DND-41 (cell line): Measurements from ENCODE around the gene PITPNC1.

Source experiments
- ATAC-seq: fragments of 200-7000 bp; cut with Tn5 transposase; 3 replicates; pipeline ENCODE4 v1.9.1; 2021; ENCODE audit warnings: low read depth; ENCODE audit not compliant: insufficient read depth
- DNase-seq: peaks from one replicate; pipeline ENCODE4 v3.0.0-alpha.2; 2020
- H2AFZ ChIP-seq: 2 replicates; pipeline ENCODE4 v1.6.0; 2012; ENCODE audit warnings: low read depth, low read length
- H3K27ac ChIP-seq: 2 replicates; pipeline ENCODE4 v1.5.1; 2012; ENCODE audit warnings: low read length, inconsistent platforms
- H3K27me3 ChIP-seq: fragments of 200-600 bp; sonication (generic); 2 replicates; pipeline ENCODE4 v1.6.0; 2012; ENCODE audit warnings: low read length, mild to moderate bottlenecking, inconsistent platforms; ENCODE audit not compliant: insufficient read depth, poor library complexity
- H3K36me3 ChIP-seq: 2 replicates; pipeline ENCODE4 v1.5.1; 2012; ENCODE audit warnings: low read length, inconsistent platforms; ENCODE audit not compliant: insufficient read depth
- H3K4me1 ChIP-seq: 2 replicates; pipeline ENCODE4 v1.5.1; 2012; ENCODE audit warnings: mild to moderate bottlenecking, low read length; ENCODE audit not compliant: insufficient read depth
- H3K4me2 ChIP-seq: 2 replicates; pipeline ENCODE4 v1.6.0; 2012; ENCODE audit warnings: mild to moderate bottlenecking, moderate library complexity, low read length, inconsistent platforms; ENCODE audit not compliant: insufficient read depth
- H3K4me3 ChIP-seq, 2 experiments: fragments of 200-600 bp in 1 of 2; shearing (Covaris generic) in 1 of 2; 2 replicates each; pipeline ENCODE4 v1.5.1; 2012 to 2016; ENCODE audit warnings: inconsistent platforms in 2 of 2, low read length in 2 of 2, mild to moderate bottlenecking in 2 of 2, low read depth in 1 of 2, moderate library complexity in 1 of 2
- H3K79me2 ChIP-seq: 2 replicates; pipeline ENCODE4 v1.6.0; 2012; ENCODE audit warnings: low read length, inconsistent platforms; ENCODE audit not compliant: insufficient read depth
- H3K9ac ChIP-seq: 2 replicates; pipeline ENCODE4 v1.6.0; 2012; ENCODE audit warnings: low read depth, mild to moderate bottlenecking, inconsistent platforms, low read length, moderate library complexity
- H3K9me3 ChIP-seq: 2 replicates; pipeline ENCODE4 v1.5.1; 2012; ENCODE audit warnings: low read length, moderate library complexity, mild to moderate bottlenecking, inconsistent platforms; ENCODE audit not compliant: insufficient read depth, severe bottlenecking
- H4K20me1 ChIP-seq: 2 replicates; pipeline ENCODE4 v1.6.0; 2012; ENCODE audit warnings: low read length; ENCODE audit not compliant: insufficient read depth
- CTCF ChIP-seq: IDR thresholded peaks from 2 replicates; pipeline ENCODE4 v1.5.1; 2012; ENCODE audit warnings: borderline replicate concordance, low read length, moderate library complexity, mild to moderate bottlenecking; ENCODE audit not compliant: poor library complexity, severe bottlenecking; ENCODE audit errors: extremely low read depth
- EZH2 ChIP-seq: IDR thresholded peaks from 3 replicates; pipeline ENCODE4 v1.6.1; 2012; ENCODE audit warnings: borderline replicate concordance, low read depth, mild to moderate bottlenecking, moderate library complexity, low read length, inconsistent platforms; ENCODE audit not compliant: severe bottlenecking

Gene PITPNC1

GRCh38 chr17:67635681-67636080, 258.6 kb downstream of the PITPNC1 start:
- DNase-seq (no peak), ATAC-seq (no peak)
- TF ChIP-seq CTCF, result no peak
- no peak for TF ChIP-seq EZH2
- Histone ChIP-seq H3K4me3 (no peak overlapping the region), H3K4me1 (no peaks in the 10 kb centered on the region), H3K9ac (no peak overlapping the region), H3K9me3 (no peaks in the 10 kb centered on the region), H3K79me2 (no peaks in the 10 kb centered on the region), H3K27ac (no peak overlapping the region), H3K36me3 (0 out of 2 replicates have a peak, but pooled peaks cover 4% of the 10 kb centered on the region), H3K27me3 (no peaks in the 10 kb centered on the region), H2AFZ (no peak overlapping the region), H3K4me2 (no peak overlapping the region), H4K20me1 (no peaks in the 10 kb centered on the region)

- H3K9ac ChIP-seq, result no peak overlapping the region
- H3K4me2 ChIP-seq, result no peak overlapping the region
- no peak for TF ChIP-seq CTCF
- no peaks in the 10 kb centered on the region for H3K4me1 ChIP-seq
- no peak for DNase-seq
- no peaks in the 10 kb centered on the region for H3K79me2 ChIP-seq
- H3K36me3 ChIP-seq, result 0 out of 2 replicates have a peak, but pooled peaks cover 4% of the 10 kb centered on the region
- H3K27me3 ChIP-seq, result no peaks in the 10 kb centered on the region
- H2AFZ ChIP-seq, result no peak overlapping the region
- H4K20me1 ChIP-seq, result no peaks in the 10 kb centered on the region
- H3K9me3 ChIP-seq, result no peaks in the 10 kb centered on the region
- no peak overlapping the region for H3K27ac ChIP-seq
- no peak for ATAC-seq
- H3K4me3 ChIP-seq, result no peak overlapping the region
Observed at GRCh38 chr17:67636312-67636711, 259.2 kb downstream of the PITPNC1 start.

GRCh38 chr17:67636834-67637520, 259.9 kb downstream of the PITPNC1 start:
- no peaks in the 10 kb centered on the region for H3K9me3 ChIP-seq
- H3K4me1 ChIP-seq, result no peaks in the 10 kb centered on the region
- no peak for TF ChIP-seq CTCF
- no peak for TF ChIP-seq EZH2
- no peaks in the 10 kb centered on the region for H4K20me1 ChIP-seq
- no peak overlapping the region for H3K27ac ChIP-seq
- ATAC-seq (no peak), DNase-seq (no peak)
- 0 out of 2 replicates have a peak, but pooled peaks cover 4% of the 10 kb centered on the region for H3K36me3 ChIP-seq
- no peaks in the 10 kb centered on the region for H3K27me3 ChIP-seq
- H3K79me2 ChIP-seq, result no peaks in the 10 kb centered on the region
- H3K4me2 ChIP-seq, result no peak overlapping the region
- no peak overlapping the region for H3K9ac ChIP-seq
- no peak overlapping the region for H2AFZ ChIP-seq
- H3K4me3 ChIP-seq, result no peak overlapping the region
